Smooth muscle cell (in vitro differentiated cells): Measurements from ENCODE around the gene DCLK3. TPM values are rescaled to one million over a fixed set of nuclear protein-coding genes. Genes with fewer than 3 reads are reported as not detected.
A peak's percentile ranks its signal among the peaks of the same experiment; 100 is the strongest.

ENCODE experiments used
- DNase-seq: peaks from one replicate; lab custom pipeline; 2025; ENCODE audit not compliant: unreplicated experiment; lab: John Stamatoyannopoulos, UW
- H2AFZ ChIP-seq: fragments of 200-600 bp; sonication (generic); 2 replicates; pipeline ENCODE4 v1.6.0; 2016; ENCODE audit warnings: antibody characterized with exemption, low read depth, mild to moderate bottlenecking
- H3F3A ChIP-seq: fragments of 200-600 bp; sonication (generic); 2 replicates; pipeline ENCODE4 v1.6.0; 2017; ENCODE audit warnings: antibody characterized with exemption, low read depth
- H3K27ac ChIP-seq: fragments of 200-600 bp; sonication (generic); 2 replicates; pipeline ENCODE4 v1.5.1; 2016; ENCODE audit warnings: low read depth, mild to moderate bottlenecking
- H3K27me3 ChIP-seq: fragments of 200-600 bp; sonication (generic); 2 replicates; pipeline ENCODE4 v1.6.1; 2016; ENCODE audit warnings: low read depth, mild to moderate bottlenecking
- H3K36me3 ChIP-seq: fragments of 200-600 bp; sonication (generic); 2 replicates; pipeline ENCODE4 v1.5.1; 2016; ENCODE audit warnings: low read depth
- H3K4me1 ChIP-seq: fragments of 200-600 bp; sonication (generic); 2 replicates; pipeline ENCODE4 v1.5.1; 2016; ENCODE audit warnings: low read depth
- H3K4me2 ChIP-seq: fragments of 200-600 bp; sonication (generic); 2 replicates; pipeline ENCODE4 v1.6.0; 2016; ENCODE audit warnings: mild to moderate bottlenecking
- H3K4me3 ChIP-seq: fragments of 200-600 bp; sonication (generic); 2 replicates; pipeline ENCODE4 v1.5.1; 2016; ENCODE audit warnings: mild to moderate bottlenecking
- H3K79me2 ChIP-seq: fragments of 200-600 bp; sonication (generic); 2 replicates; pipeline ENCODE4 v1.6.0; 2016; ENCODE audit warnings: low read depth, mild to moderate bottlenecking
- H3K9ac ChIP-seq: fragments of 200-600 bp; sonication (generic); 2 replicates; pipeline ENCODE4 v1.6.0; 2016; ENCODE audit warnings: low read depth
- H3K9me3 ChIP-seq: fragments of 200-600 bp; sonication (generic); replicated peaks from 2 replicates; pipeline ENCODE4 v1.5.1; 2016; ENCODE audit warnings: low read depth
- H4K20me1 ChIP-seq: fragments of 200-600 bp; sonication (generic); 2 replicates; pipeline ENCODE4 v1.6.0; 2016; ENCODE audit warnings: low read depth
- CTCF ChIP-seq: fragments of 200-600 bp; sonication (generic); IDR thresholded peaks from 2 replicates; pipeline ENCODE4 v1.5.1; 2017; ENCODE audit warnings: borderline replicate concordance, mild to moderate bottlenecking, antibody characterized with exemption; ENCODE audit not compliant: insufficient read depth, poor library complexity, severe bottlenecking
- WGBS: methylation state at CpG from one replicate; pipeline ENCODE4 v1.1.7; 2016; ENCODE audit warnings: low lambda C conversion rate; 5-methylcytosine and 5-hydroxymethylcytosine counted together
- polyA plus RNA-seq: library from polyadenylated mRNA; unstranded; fragments of >200 nt; fragmentation: Nextera tagmentation; extraction: Ambion mirVana; gene quantifications from 2 replicates; pipeline ENCODE4 v1.2.1, GENCODE V29; 2016
- total RNA-seq: library from RNA; depleted of rRNA; stranded (reverse); fragments of >200 nt; gene quantifications from 2 replicates; pipeline ENCODE4 v1.2.3, GENCODE V29; 2014

Gene DCLK3
- total and polyA plus RNA-seq, 2 experiments from 2014 or later: not detected

- H3K4me3 ChIP-seq: no peak overlapping the region
- H3K27me3 ChIP-seq: peaks cover 22% of the 10 kb centered on the region
- H3K27ac ChIP-seq: no peak overlapping the region
- H3K4me2 ChIP-seq: no peak overlapping the region
- H3K9ac ChIP-seq: no peak overlapping the region
- H2AFZ ChIP-seq: no peak overlapping the region
- DNase-seq: no peak
- H3K4me1 ChIP-seq: no peaks in the 10 kb centered on the region
- H3K79me2 ChIP-seq: no peaks in the 10 kb centered on the region
- H3K36me3 ChIP-seq: no peaks in the 10 kb centered on the region
- TF ChIP-seq CTCF: peak; percentile 37
- H3F3A ChIP-seq: no peaks in the 10 kb centered on the region
- 16% methylated on average over 4 of the region's 4 CpGs for WGBS
- no peaks in the 10 kb centered on the region for H4K20me1 ChIP-seq
- no peaks in the 10 kb centered on the region for H3K9me3 ChIP-seq
These were observed 28.0 kb upstream of the DCLK3 start for GRCh38 chr3:36792342-36792741.

- no peak for TF ChIP-seq CTCF
- no peak for DNase-seq
These were observed 26.4 kb upstream of the DCLK3 start for GRCh38 chr3:36790765-36791164.

GRCh38 chr3:36786921-36787890, 22.9 kb upstream of the DCLK3 start:
- H3K36me3 ChIP-seq: no peaks in the 10 kb centered on the region
- H3K4me1 ChIP-seq: no peaks in the 10 kb centered on the region
- no peaks in the 10 kb centered on the region for H3F3A ChIP-seq
- no peak overlapping the region for H3K27ac ChIP-seq
- peaks cover 18% of the 10 kb centered on the region for H3K27me3 ChIP-seq
- no peaks in the 10 kb centered on the region for H4K20me1 ChIP-seq
- H3K9ac ChIP-seq: no peak overlapping the region
- no peak overlapping the region for H2AFZ ChIP-seq
- no peaks in the 10 kb centered on the region for H3K79me2 ChIP-seq
- DNase-seq: no peak
- no peak overlapping the region for H3K4me2 ChIP-seq
- no peak for TF ChIP-seq CTCF
- 70% methylated on average over 3 of the region's 3 CpGs for WGBS
- no peaks in the 10 kb centered on the region for H3K9me3 ChIP-seq
- H3K4me3 ChIP-seq: no peak overlapping the region

More at GRCh38 chr3:36790765-36791164, 26.4 kb upstream of the DCLK3 start:
- no peaks in the 10 kb centered on the region for H4K20me1 ChIP-seq
- peaks cover 22% of the 10 kb centered on the region for H3K27me3 ChIP-seq
- no peak overlapping the region for H3K4me2 ChIP-seq
- no peaks in the 10 kb centered on the region for H3F3A ChIP-seq
- H3K4me3 ChIP-seq: no peak overlapping the region
- WGBS: 37% methylated on average over 6 of the region's 6 CpGs
- no peaks in the 10 kb centered on the region for H3K9me3 ChIP-seq
- no peak overlapping the region for H3K9ac ChIP-seq
- H3K27ac ChIP-seq: no peak overlapping the region
- no peaks in the 10 kb centered on the region for H3K36me3 ChIP-seq
- no peaks in the 10 kb centered on the region for H3K79me2 ChIP-seq
- no peaks in the 10 kb centered on the region for H3K4me1 ChIP-seq
- no peak overlapping the region for H2AFZ ChIP-seq

- Histone ChIP-seq H4K20me1 (no peaks in the 10 kb centered on the region), H3K27ac (no peak overlapping the region), H3K36me3 (no peaks in the 10 kb centered on the region), H2AFZ (no peak overlapping the region), H3K4me2 (no peak overlapping the region), H3K4me3 (no peak overlapping the region), H3K79me2 (no peaks in the 10 kb centered on the region), H3K9ac (no peak overlapping the region), H3K27me3 (peaks cover 5% of the 10 kb centered on the region), H3K9me3 (no peaks in the 10 kb centered on the region), H3K4me1 (no peaks in the 10 kb centered on the region), H3F3A (no peaks in the 10 kb centered on the region)
- no peak for DNase-seq
- 42% methylated on average over 3 of the region's 3 CpGs for WGBS
- no peak for TF ChIP-seq CTCF
These were observed 19.8 kb upstream of the DCLK3 start for GRCh38 chr3:36784138-36784635.
